ENCODE results near the gene IL6R.

The IL6R gene

GRCh38 chr1:154517661-154518060 is 112.5 kb downstream of the IL6R start:
- DNase-seq (ENCODE audit: low spot score), result no peak
